ENCODE results near the gene DHRS7B. TPM values are rescaled to one million over a fixed set of nuclear protein-coding genes. Genes with fewer than 3 reads are reported as not detected.

Gene DHRS7B
- total and polyA plus RNA-seq, 4 donors: 19.4 to 55.6 (median 31.7) TPM

DNA sequence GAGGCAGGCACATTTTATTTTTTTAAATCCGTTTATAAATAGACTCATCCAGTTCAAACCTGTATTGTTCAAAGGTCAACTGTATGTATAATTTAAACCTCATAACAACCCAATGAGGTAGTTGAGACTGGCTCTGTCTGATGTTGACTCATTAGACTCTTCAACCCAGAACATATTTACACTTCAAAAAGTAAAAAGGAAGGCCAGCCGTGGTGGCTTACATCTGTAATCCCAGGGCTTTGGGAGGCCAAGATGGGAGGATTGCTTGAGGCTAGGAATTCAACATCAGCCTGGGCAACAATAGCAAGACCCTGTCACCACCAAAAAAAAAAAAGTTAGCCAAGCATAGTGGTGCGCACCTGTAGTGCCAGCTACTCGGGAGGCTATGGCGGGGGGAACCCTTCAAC is 32.5 kb upstream of the DHRS7B start:
- ATAC-seq (ENCODE audit: insufficient read depth, low FRiP score): no peak
- peaks cover 0 to 3% (median 0%) of the 10 kb centered on the region in 5 donors for H3K4me1 ChIP-seq (ENCODE audit: control insufficient read depth in 5 of 5, insufficient read depth in 5 of 5, low read length in 5 of 5)
- H3K9me3 ChIP-seq (ENCODE audit: control insufficient read depth in 4 of 4, insufficient read depth in 3 of 4, low read length in 3 of 4): no peaks in the 10 kb centered on the region
- no peaks in the 10 kb centered on the region for H3K27me3 ChIP-seq (ENCODE audit: control insufficient read depth in 3 of 3, insufficient read depth in 3 of 3, low read length in 2 of 3)
- WGBS, 2 donors: 78 to 93% methylated on average over 5 of the region's 5 CpGs
- no peak overlapping the region for H3K9ac ChIP-seq (ENCODE audit: insufficient read depth in 1 of 2, low read length in 2 of 2)
- H3K27ac ChIP-seq (ENCODE audit: low read depth in 1 of 2, low read length in 1 of 2): no peak overlapping the region
- no peak overlapping the region for H3K4me3 ChIP-seq
- DNase-seq: no peak
- no peaks in the 10 kb centered on the region for H3K36me3 ChIP-seq (ENCODE audit: control insufficient read depth in 4 of 4, insufficient read depth in 4 of 4, low read length in 4 of 4)
- TF ChIP-seq, protein P1, sequence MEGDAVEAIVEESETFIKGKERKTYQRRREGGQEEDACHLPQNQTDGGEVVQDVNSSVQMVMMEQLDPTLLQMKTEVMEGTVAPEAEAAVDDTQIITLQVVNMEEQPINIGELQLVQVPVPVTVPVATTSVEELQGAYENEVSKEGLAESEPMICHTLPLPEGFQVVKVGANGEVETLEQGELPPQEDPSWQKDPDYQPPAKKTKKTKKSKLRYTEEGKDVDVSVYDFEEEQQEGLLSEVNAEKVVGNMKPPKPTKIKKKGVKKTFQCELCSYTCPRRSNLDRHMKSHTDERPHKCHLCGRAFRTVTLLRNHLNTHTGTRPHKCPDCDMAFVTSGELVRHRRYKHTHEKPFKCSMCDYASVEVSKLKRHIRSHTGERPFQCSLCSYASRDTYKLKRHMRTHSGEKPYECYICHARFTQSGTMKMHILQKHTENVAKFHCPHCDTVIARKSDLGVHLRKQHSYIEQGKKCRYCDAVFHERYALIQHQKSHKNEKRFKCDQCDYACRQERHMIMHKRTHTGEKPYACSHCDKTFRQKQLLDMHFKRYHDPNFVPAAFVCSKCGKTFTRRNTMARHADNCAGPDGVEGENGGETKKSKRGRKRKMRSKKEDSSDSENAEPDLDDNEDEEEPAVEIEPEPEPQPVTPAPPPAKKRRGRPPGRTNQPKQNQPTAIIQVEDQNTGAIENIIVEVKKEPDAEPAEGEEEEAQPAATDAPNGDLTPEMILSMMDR (IDR thresholded peaks at IDR 0.05; ENCODE audit: control extremely low read depth, extremely low read depth): no peak

DNA sequence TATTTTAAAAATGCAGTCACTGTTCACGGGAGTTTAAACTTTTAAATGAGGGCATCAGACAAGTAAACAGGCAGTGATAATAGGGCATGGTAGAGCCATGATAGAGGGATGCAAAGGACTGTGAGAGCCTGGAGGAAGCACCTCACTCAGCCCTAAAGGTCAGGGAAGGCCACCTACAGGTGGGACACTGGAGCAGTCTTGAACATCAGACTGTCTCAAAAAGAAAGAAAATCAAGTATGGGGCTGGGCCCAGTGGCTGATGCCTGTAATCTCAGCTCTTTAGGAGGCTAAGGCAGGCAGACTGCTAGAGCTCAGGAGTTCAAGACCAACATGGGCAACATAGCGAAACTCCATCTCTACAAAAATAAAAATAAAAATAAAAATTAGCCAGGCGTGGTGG is 31.0 kb upstream of the DHRS7B start:
- 86 to 95% methylated on average over 3 of the region's 3 CpGs for WGBS, 2 donors
- H3K9me3 ChIP-seq (ENCODE audit: control insufficient read depth in 4 of 4, insufficient read depth in 3 of 4, low read length in 3 of 4): no peaks in the 10 kb centered on the region
- no peak for DNase-seq
- H3K9ac ChIP-seq (ENCODE audit: insufficient read depth in 1 of 2, low read length in 2 of 2): no peak overlapping the region
- TF ChIP-seq, protein P1 (IDR thresholded peaks at IDR 0.05; ENCODE audit: control extremely low read depth, extremely low read depth): no peak
- H3K4me3 ChIP-seq: no peak overlapping the region
- H3K27ac ChIP-seq (ENCODE audit: low read depth in 1 of 2, low read length in 1 of 2): no peak overlapping the region
- H3K4me1 ChIP-seq (ENCODE audit: control insufficient read depth in 5 of 5, insufficient read depth in 5 of 5, low read length in 5 of 5): peaks cover 0 to 5% (median 3%) of the 10 kb centered on the region in 5 donors
- no peaks in the 10 kb centered on the region for H3K27me3 ChIP-seq (ENCODE audit: control insufficient read depth in 3 of 3, insufficient read depth in 3 of 3, low read length in 2 of 3)
- H3K36me3 ChIP-seq (ENCODE audit: control insufficient read depth in 4 of 4, insufficient read depth in 4 of 4, low read length in 4 of 4): no peaks in the 10 kb centered on the region
- no peak for ATAC-seq (ENCODE audit: insufficient read depth, low FRiP score)

DNA sequence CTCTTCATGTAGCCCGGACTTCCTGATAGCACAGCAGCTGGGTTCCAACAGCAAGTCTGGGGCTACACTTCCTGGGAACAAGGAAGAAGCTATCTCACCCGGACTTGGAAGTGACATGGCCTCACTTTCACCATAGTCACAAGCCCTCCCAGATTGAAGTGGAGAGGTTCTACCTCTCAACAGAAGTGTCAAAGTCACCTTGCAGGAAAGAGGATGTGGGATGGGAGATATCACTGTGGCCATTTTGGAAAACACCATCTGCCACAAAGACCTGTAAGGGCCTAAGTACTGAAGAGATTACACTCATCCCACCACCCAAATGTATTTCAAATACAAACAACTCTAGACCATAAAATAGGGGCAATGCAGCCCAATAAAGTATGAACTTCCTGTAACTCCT is 29.9 kb upstream of the DHRS7B start:
- H3K9ac ChIP-seq (ENCODE audit: insufficient read depth in 1 of 2, low read length in 2 of 2): no peak overlapping the region
- H3K9me3 ChIP-seq (ENCODE audit: control insufficient read depth in 4 of 4, insufficient read depth in 3 of 4, low read length in 3 of 4): no peaks in the 10 kb centered on the region
- no peak overlapping the region for H3K27ac ChIP-seq (ENCODE audit: low read depth in 1 of 2, low read length in 1 of 2)
- no peak overlapping the region for H3K4me3 ChIP-seq
- WGBS, 2 donors: 78 to 80% methylated on average over 2 of the region's 2 CpGs
- peaks cover 0 to 5% (median 3%) of the 10 kb centered on the region in 5 donors for H3K4me1 ChIP-seq (ENCODE audit: control insufficient read depth in 5 of 5, insufficient read depth in 5 of 5, low read length in 5 of 5)
- TF ChIP-seq, protein P1 (IDR thresholded peaks at IDR 0.05; ENCODE audit: control extremely low read depth, extremely low read depth): no peak
- ATAC-seq (ENCODE audit: insufficient read depth, low FRiP score): no peak
- H3K27me3 ChIP-seq (ENCODE audit: control insufficient read depth in 3 of 3, insufficient read depth in 3 of 3, low read length in 2 of 3): no peaks in the 10 kb centered on the region
- DNase-seq: no peak
- H3K36me3 ChIP-seq (ENCODE audit: control insufficient read depth in 4 of 4, insufficient read depth in 4 of 4, low read length in 4 of 4): no peaks in the 10 kb centered on the region
